Heart right ventricle (tissue), 16 donors: ENCODE data around the gene SH3BGRL3. TPM values are rescaled to one million over a fixed set of nuclear protein-coding genes. Genes with fewer than 3 reads are reported as not detected.

Source experiments
- ATAC-seq, 8 donors: fragments of 200-7000 bp; cut with Tn5 transposase; one replicate each; pipeline ENCODE4 v1.9.1; 2020; ENCODE audit warnings: mild to moderate bottlenecking in 8 of 8, moderate library complexity in 8 of 8, moderate number of reproducible peaks in 1 of 8
- DNase-seq, 2 donors: peaks; one replicate each; pipeline ENCODE4 v3.0.0-alpha.2; 2020
- H3K27ac ChIP-seq, 10 donors: fragments of 200-600 bp; sonication (generic) in 2 of 10; one replicate each; pipeline versions ENCODE4 v1.5.0 to v1.8.0; 2020 to 2022; ENCODE audit warnings: mild to moderate bottlenecking in 3 of 10
- H3K27me3 ChIP-seq, 7 donors: fragments of 200-600 bp; one replicate each; pipeline ENCODE4 v1.8.0; 2021 to 2022; ENCODE audit warnings: mild to moderate bottlenecking in 2 of 7
- H3K36me3 ChIP-seq, 9 donors: fragments of 200-600 bp; sonication (generic) in 1 of 9; one replicate each; pipeline versions ENCODE4 v1.5.0 to v1.8.0; 2020 to 2022; ENCODE audit warnings: mild to moderate bottlenecking in 2 of 9
- H3K4me1 ChIP-seq, 9 donors: fragments of 200-600 bp; sonication (generic) in 1 of 9; one replicate each; pipeline versions ENCODE4 v1.5.0 to v1.8.0; 2020 to 2022; ENCODE audit warnings: mild to moderate bottlenecking in 4 of 9
- H3K4me3 ChIP-seq, 10 donors: fragments of 200-600 bp; sonication (generic) in 2 of 10; one replicate each; pipeline versions ENCODE4 v1.5.0 to v1.8.0; 2020 to 2022; ENCODE audit warnings: mild to moderate bottlenecking in 7 of 10, moderate library complexity in 2 of 10
- H3K9me3 ChIP-seq, 11 donors: fragments of 200-600 bp in 10 of 11; sonication (generic) in 2 of 11; one replicate each; pipeline versions ENCODE4 v1.5.0 to v1.8.0; 2013 to 2022; ENCODE audit warnings: mild to moderate bottlenecking in 2 of 11, control low read depth in 1 of 11, moderate library complexity in 1 of 11
- WGBS, 2 donors: extraction: QIAGEN DNeasy Blood & Tissue Kit; methylation state at CpG; one replicate each; pipeline ENCODE4 v1.1.7; 2013; ENCODE audit warnings: inconsistent platforms in 1 of 2; 5-methylcytosine and 5-hydroxymethylcytosine counted together
- intact Hi-C, 10 donors: fragments of 100-400 bp; cut with DNase I; formaldehyde crosslinking; loops; one replicate each; pipeline versions ENCODE4 v1.11.1 to v1.14.2; 2022
- polyA plus RNA-seq, 2 donors: library from polyadenylated mRNA; stranded (reverse); fragments of 200-250 nt; gene quantifications; one replicate each; pipeline ENCODE4 v1.2.3, GENCODE V29; 2013
- total RNA-seq, 10 donors: library from RNA; stranded (reverse); fragmentation: NEBNext Ultra II Directional in 3 of 10; extraction: Animal tissue kit (Norgen Biotek cat#: 25700) in 3 of 10; gene quantifications; one replicate each; pipeline versions ENCODE4 v1.2.1 to v1.2.4, GENCODE V29; 2021 to 2023
- TF ChIP-seq, protein P1 (sequence below), 9 donors: fragments of 200-600 bp; sonication (generic) in 2 of 9; IDR thresholded peaks; one replicate each; pipeline versions ENCODE4 v1.5.0 to v1.8.0; 2021 to 2022; ENCODE audit warnings: antibody characterized with exemption in 9 of 9, mild to moderate bottlenecking in 5 of 9, moderate library complexity in 1 of 9
- donor health status: Arrhythmogenic right ventricular cardiomyopathy.
- donor health status: ischemic (EF 13 %, LVEDD 7.1; RV severe dilation, severe dysfunction).
- donor health status: healthy with polysubstance abuse.
- donor health status: DM: no; HTN: yes; CAD: no.
- donor health status: DM: no; HTN: no; CAD: no.
- donor health status: ischemic (EF 25% LVEDD 6.9; RV normal size, moderate dysfunction).
- donor health status: ischemic (EF 25% LVEDD 5.7; RV mildly dilated, moderate dysfunction).
- donor health status: healthy.
- donor health status: DM: yes; HTN: yes; CAD: no.
- donor health status: Ischemic cardiomyopathy.
- donor health status: ischemic (EF 35%, LVEDD 5.7; RV mildly dilated, moderate dysfunction).
- donor health status: nonischemic (EF 11% LVEDD 7.7; RV severe dilation, severe dysfunction).
- donor health status: DM: yes; HTN: yes; CAD: no.
- donor health status: PGD.
- donor health status: ischemic (EF 29% LVEDD 5.4; RV normal size, mild dysfunction).
- donor health status: nonischemic (EF 23%, LVEDD 6.1; RV moderate dilation, normal function).

SH3BGRL3 gene
- total and polyA plus RNA-seq, 12 donors, result 18.4 to 153 (median 28.6) TPM

- no peak for DNase-seq
Observed at GRCh38 chr1:26300578-26301275, 20.8 kb downstream of the SH3BGRL3 start.

GRCh38 chr1:26302733-26303405, 23.0 kb downstream of the SH3BGRL3 start:
- Histone ChIP-seq H3K4me3 (no peak overlapping the region), H3K27me3 (no peaks in the 10 kb centered on the region), H3K27ac (peak overlapping the region in 7 of 10 donors; percentile 1 to 41 (median 23)), H3K9me3 (no peaks in the 10 kb centered on the region), H3K36me3 (no peaks in the 10 kb centered on the region), H3K4me1 (peaks cover 6 to 66% (median 24%) of the 10 kb centered on the region in 9 donors)
- ATAC-seq (peak; percentile 5 to 70 (median 50)), DNase-seq (no peak)
- TF ChIP-seq, protein P1, sequence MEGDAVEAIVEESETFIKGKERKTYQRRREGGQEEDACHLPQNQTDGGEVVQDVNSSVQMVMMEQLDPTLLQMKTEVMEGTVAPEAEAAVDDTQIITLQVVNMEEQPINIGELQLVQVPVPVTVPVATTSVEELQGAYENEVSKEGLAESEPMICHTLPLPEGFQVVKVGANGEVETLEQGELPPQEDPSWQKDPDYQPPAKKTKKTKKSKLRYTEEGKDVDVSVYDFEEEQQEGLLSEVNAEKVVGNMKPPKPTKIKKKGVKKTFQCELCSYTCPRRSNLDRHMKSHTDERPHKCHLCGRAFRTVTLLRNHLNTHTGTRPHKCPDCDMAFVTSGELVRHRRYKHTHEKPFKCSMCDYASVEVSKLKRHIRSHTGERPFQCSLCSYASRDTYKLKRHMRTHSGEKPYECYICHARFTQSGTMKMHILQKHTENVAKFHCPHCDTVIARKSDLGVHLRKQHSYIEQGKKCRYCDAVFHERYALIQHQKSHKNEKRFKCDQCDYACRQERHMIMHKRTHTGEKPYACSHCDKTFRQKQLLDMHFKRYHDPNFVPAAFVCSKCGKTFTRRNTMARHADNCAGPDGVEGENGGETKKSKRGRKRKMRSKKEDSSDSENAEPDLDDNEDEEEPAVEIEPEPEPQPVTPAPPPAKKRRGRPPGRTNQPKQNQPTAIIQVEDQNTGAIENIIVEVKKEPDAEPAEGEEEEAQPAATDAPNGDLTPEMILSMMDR (IDR thresholded peaks at IDR 0.05), result no peak
- 56 to 61% methylated on average over 8 of the region's 8 CpGs for WGBS, 2 donors
- intact Hi-C loops, result loop anchor here in 1 of 10 donors (2.0 kb wide), 1 partner anchor 16 kb away; no protein-coding TSS in a partner anchor

More at GRCh38 chr1:26300578-26301275, 20.8 kb downstream of the SH3BGRL3 start:
- intact Hi-C loops, result no loop called here
- Histone ChIP-seq H3K4me3 (no peak overlapping the region), H3K27ac (no peak overlapping the region), H3K27me3 (no peaks in the 10 kb centered on the region), H3K36me3 (peaks cover 0 to 13% (median 0%) of the 10 kb centered on the region in 9 donors), H3K4me1 (peaks cover 2 to 48% (median 13%) of the 10 kb centered on the region in 9 donors), H3K9me3 (no peaks in the 10 kb centered on the region)
- TF ChIP-seq, protein P1 (IDR thresholded peaks at IDR 0.05), result no peak
- ATAC-seq, result no peak
- WGBS, 2 donors, result 89 to 90% methylated on average over 11 of the region's 11 CpGs

GRCh38 chr1:26305667-26306289, 25.9 kb downstream of the SH3BGRL3 start:
- Histone ChIP-seq H3K4me1 (peaks cover 6 to 67% (median 24%) of the 10 kb centered on the region in 9 donors), H3K36me3 (no peaks in the 10 kb centered on the region), H3K9me3 (no peaks in the 10 kb centered on the region), H3K4me3 (peak overlapping the region; percentile 56 to 78 (median 64)), H3K27me3 (no peaks in the 10 kb centered on the region), H3K27ac (peak overlapping the region in 8 of 10 donors; percentile 11 to 88 (median 54))
- intact Hi-C loops, result loop anchor here in 1 of 10 donors (1.0 kb wide), 1 partner anchor 72 kb away; no protein-coding TSS in a partner anchor
- no peak for DNase-seq
- WGBS, 2 donors, result 30 to 38% methylated on average over 8 of the region's 8 CpGs
- TF ChIP-seq, protein P1 (IDR thresholded peaks at IDR 0.05), result no peak
- peak in 1 of 8 donors; percentile 9 for ATAC-seq
